Measurements from ENCODE around the gene PROM1.

The PROM1 gene

GRCh38 chr4:16025268-16025667 is 58.6 kb downstream of the PROM1 start:
- no peak overlapping the region for H3K27ac ChIP-seq (ENCODE audit: extremely low read depth, low read depth, low read length)
- ChIA-PET POLR2A (no interaction called here), CTCF (interaction anchor here (0.8 to 1.0 kb wide), 2 partner anchors 239 to 241 kb away, joined by 3 to 4 read pairs; no protein-coding TSS in a partner anchor)
- no peaks in the 10 kb centered on the region for H3K4me1 ChIP-seq (ENCODE audit: control insufficient read depth, insufficient read depth, low read length)
- H3K4me3 ChIP-seq (ENCODE audit: low read depth, low read length): no peak overlapping the region
- no peak for TF ChIP-seq ZNF416 (tag by site-specific recombination; IDR thresholded peaks at IDR 0.05)
- no peak for TF ChIP-seq ZNF600 (tag by site-specific recombination; IDR thresholded peaks at IDR 0.05)
- no peak for TF ChIP-seq WT1 (tag by site-specific recombination; IDR thresholded peaks at IDR 0.05)
- no peak for TF ChIP-seq ZNF791 (tag by site-specific recombination; IDR thresholded peaks at IDR 0.05)
- TF ChIP-seq, protein P1, sequence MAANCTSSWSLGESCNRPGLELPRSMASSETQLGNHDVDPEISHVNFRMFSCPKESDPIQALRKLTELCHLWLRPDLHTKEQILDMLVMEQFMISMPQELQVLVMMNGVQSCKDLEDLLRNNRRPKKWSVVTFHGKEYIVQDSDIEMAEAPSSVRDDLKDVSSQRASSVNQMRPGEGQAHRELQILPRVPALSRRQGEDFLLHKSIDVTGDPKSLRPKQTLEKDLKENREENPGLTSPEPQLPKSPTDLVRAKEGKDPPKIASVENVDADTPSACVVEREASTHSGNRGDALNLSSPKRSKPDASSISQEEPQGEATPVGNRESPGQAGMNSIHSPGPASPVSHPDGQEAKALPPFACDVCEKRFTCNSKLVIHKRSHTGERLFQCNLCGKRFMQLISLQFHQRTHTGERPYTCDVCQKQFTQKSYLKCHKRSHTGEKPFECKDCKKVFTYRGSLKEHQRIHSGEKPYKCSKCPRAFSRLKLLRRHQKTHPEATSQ (tag by site-specific recombination; IDR thresholded peaks at IDR 0.05): no peak
- TF ChIP-seq GLIS2 (tag by site-specific recombination; IDR thresholded peaks at IDR 0.05): no peak
- no peak for TF ChIP-seq ZNF473 (tag by site-specific recombination; IDR thresholded peaks at IDR 0.05)
- TF ChIP-seq ZNF18 (tag by site-specific recombination; IDR thresholded peaks at IDR 0.05): no peak
- TF ChIP-seq ZNF324 (tag by site-specific recombination; IDR thresholded peaks at IDR 0.05): no peak
- TF ChIP-seq ZNF223 (tag by site-specific recombination; IDR thresholded peaks at IDR 0.05): no peak
- no peak for TF ChIP-seq KLF1 (tag by site-specific recombination; IDR thresholded peaks at IDR 0.05)
- no peak for TF ChIP-seq ZSCAN18 (tag by site-specific recombination; IDR thresholded peaks at IDR 0.05)
- TF ChIP-seq GLI2 (tag by site-specific recombination; IDR thresholded peaks at IDR 0.05; ENCODE audit: borderline replicate concordance, low read depth): no peak
- no peak for TF ChIP-seq ZNF341 (tag by site-specific recombination; IDR thresholded peaks at IDR 0.05; ENCODE audit: low read depth)
- TF ChIP-seq KLF9 (tag by site-specific recombination; IDR thresholded peaks at IDR 0.05; ENCODE audit: low read depth): no peak
- no peak for TF ChIP-seq OVOL3 (tag by site-specific recombination; IDR thresholded peaks at IDR 0.05)
- no peak for TF ChIP-seq ZNF704 (tag by site-specific recombination; IDR thresholded peaks at IDR 0.05)
- TF ChIP-seq, protein P2, sequence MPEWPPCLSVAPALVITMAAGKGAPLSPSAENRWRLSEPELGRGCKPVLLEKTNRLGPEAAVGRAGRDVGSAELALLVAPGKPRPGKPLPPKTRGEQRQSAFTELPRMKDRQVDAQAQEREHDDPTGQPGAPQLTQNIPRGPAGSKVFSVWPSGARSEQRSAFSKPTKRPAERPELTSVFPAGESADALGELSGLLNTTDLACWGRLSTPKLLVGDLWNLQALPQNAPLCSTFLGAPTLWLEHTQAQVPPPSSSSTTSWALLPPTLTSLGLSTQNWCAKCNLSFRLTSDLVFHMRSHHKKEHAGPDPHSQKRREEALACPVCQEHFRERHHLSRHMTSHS (tag by site-specific recombination; IDR thresholded peaks at IDR 0.05): no peak
- no peak for TF ChIP-seq BCL11B (tag by site-specific recombination; IDR thresholded peaks at IDR 0.05; ENCODE audit: low read depth)
- no peaks in the 10 kb centered on the region for H3K9me3 ChIP-seq (ENCODE audit: control insufficient read depth, insufficient read depth, low read depth, low read length)
- no peaks in the 10 kb centered on the region for H3K36me3 ChIP-seq (ENCODE audit: control insufficient read depth in 2 of 2, insufficient read depth in 1 of 2, low read length in 2 of 2)

DNA sequence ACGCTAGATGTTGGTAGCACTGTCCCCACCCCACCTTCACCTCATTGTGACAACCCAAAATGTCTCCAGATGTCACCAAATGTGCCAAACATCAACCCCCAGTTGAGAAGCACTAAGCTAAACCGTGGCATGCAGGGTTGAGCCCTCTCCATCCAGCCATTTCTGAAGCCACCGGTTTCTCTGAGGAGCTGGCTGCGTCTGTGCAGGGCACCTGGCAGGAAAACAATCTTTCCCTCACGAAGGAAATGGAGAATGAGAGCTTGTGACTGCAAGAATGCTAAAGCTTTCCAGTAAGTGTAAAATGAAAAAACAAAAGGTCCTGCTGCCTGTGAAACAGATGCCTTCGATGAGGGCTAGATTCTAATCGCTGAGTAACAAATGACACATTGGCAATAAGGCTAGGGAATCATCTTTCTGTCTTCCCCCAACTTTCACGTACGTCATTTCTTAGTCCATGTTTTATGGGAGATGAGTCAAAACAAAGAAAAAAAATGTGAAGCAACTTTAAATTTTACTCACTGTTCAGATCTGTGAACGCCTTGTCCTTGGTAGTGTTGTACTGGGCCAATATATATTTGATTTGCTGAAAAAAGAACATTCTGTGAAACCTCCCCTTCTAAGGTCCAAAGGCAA is 59.9 kb downstream of the PROM1 start:
- CTCF ChIA-PET: interaction anchor here (0.7 to 1.0 kb wide), 4 partner anchors 178 to 256 kb away, joined by 3 to 4 read pairs (median 3); no protein-coding TSS in a partner anchor
- Histone ChIP-seq H3K9me3 (ENCODE audit: control insufficient read depth, insufficient read depth, low read depth, low read length) (no peaks in the 10 kb centered on the region), H3K4me3 (ENCODE audit: low read depth, low read length) (no peak overlapping the region), H3K4me1 (ENCODE audit: control insufficient read depth, insufficient read depth, low read length) (no peaks in the 10 kb centered on the region), H3K36me3 (ENCODE audit: control insufficient read depth in 2 of 2, insufficient read depth in 1 of 2, low read length in 2 of 2) (no peaks in the 10 kb centered on the region), H3K27ac (ENCODE audit: extremely low read depth, low read depth, low read length) (no peak overlapping the region)
- POLR2A ChIA-PET: no interaction called here
- TF ChIP-seq ZNF398 (tag by site-specific recombination; IDR thresholded peaks at IDR 0.05): no peak
- TF ChIP-seq ZNF2 (tag by site-specific recombination; IDR thresholded peaks at IDR 0.05): no peak
- no peak for TF ChIP-seq ZNF266 (tag by site-specific recombination; IDR thresholded peaks at IDR 0.05; ENCODE audit: low read depth)
